ENCODE measurements around the gene NEURL1B.

DNA sequence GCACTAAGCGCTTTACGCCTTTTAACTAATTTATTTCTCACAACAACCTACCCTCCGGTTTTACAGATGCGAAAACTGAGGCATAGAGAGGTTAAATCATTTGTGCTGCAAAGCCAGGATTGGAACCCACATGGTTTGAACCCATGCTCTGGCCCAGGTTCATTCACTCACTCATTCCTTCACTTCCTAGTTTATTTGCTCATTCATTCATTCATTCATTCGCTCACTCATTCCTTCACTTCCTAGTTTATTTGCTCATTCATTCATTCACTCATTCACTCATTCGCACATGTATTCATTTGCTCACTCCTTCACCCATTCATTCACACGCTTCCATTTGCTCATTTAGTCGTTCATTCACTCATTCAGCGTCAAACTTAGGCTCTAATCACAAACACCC, 29.4 kb downstream of the NEURL1B start:
- no peak for TF ChIP-seq POLR2AphosphoS5 (IDR thresholded peaks at IDR 0.05)
- TF ChIP-seq, protein P1, sequence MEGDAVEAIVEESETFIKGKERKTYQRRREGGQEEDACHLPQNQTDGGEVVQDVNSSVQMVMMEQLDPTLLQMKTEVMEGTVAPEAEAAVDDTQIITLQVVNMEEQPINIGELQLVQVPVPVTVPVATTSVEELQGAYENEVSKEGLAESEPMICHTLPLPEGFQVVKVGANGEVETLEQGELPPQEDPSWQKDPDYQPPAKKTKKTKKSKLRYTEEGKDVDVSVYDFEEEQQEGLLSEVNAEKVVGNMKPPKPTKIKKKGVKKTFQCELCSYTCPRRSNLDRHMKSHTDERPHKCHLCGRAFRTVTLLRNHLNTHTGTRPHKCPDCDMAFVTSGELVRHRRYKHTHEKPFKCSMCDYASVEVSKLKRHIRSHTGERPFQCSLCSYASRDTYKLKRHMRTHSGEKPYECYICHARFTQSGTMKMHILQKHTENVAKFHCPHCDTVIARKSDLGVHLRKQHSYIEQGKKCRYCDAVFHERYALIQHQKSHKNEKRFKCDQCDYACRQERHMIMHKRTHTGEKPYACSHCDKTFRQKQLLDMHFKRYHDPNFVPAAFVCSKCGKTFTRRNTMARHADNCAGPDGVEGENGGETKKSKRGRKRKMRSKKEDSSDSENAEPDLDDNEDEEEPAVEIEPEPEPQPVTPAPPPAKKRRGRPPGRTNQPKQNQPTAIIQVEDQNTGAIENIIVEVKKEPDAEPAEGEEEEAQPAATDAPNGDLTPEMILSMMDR (IDR thresholded peaks at IDR 0.05) = no peak

Data from gastroesophageal sphincter (tissue), 3 donors.